ENCODE results near the gene KRT222.
A peak's percentile ranks its signal among the peaks of the same experiment; 100 is the strongest.

DNA sequence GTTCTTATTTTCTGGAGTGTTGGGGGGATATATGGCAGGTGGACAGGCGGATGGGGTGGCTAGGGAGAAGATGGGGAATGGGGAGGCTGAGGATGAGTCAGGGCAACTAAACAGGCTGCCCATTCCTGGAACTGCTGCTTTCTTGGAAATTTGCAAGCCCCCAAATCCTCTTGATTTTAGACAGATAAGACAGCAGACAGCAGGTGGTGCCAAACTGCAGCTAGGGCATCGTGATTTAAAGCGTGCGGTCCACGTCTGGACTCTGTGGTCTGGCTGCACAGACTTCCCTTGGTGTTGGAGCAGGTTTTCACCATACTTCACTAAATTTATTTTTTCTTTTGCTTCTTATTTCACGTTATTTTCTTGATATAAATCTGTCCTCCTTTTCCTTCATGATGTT, 49.5 kb upstream of the KRT222 start:
- TF ChIP-seq, protein P1, sequence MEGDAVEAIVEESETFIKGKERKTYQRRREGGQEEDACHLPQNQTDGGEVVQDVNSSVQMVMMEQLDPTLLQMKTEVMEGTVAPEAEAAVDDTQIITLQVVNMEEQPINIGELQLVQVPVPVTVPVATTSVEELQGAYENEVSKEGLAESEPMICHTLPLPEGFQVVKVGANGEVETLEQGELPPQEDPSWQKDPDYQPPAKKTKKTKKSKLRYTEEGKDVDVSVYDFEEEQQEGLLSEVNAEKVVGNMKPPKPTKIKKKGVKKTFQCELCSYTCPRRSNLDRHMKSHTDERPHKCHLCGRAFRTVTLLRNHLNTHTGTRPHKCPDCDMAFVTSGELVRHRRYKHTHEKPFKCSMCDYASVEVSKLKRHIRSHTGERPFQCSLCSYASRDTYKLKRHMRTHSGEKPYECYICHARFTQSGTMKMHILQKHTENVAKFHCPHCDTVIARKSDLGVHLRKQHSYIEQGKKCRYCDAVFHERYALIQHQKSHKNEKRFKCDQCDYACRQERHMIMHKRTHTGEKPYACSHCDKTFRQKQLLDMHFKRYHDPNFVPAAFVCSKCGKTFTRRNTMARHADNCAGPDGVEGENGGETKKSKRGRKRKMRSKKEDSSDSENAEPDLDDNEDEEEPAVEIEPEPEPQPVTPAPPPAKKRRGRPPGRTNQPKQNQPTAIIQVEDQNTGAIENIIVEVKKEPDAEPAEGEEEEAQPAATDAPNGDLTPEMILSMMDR (conservative IDR thresholded peaks at IDR 0.05; ENCODE audit: low read depth, low read length), result peak; percentile 36; the same call in 1 of the 2 replicates
- no peak for TF ChIP-seq EZH2 (IDR thresholded peaks at IDR 0.05; ENCODE audit: low read length, unreplicated experiment)
- no peak for TF ChIP-seq EZH2phosphoT487 (IDR thresholded peaks at IDR 0.05; ENCODE audit: borderline replicate concordance, low read length)
